ENCODE results near the gene TIMM10B. TPM values are rescaled to one million over a fixed set of nuclear protein-coding genes. Genes with fewer than 3 reads are reported as not detected.

The TIMM10B gene
- total and polyA plus RNA-seq, 9 of the 15 experiments (the other 6 are each of a cell fraction or from before 2014, with no cell fraction given) = 43.2 to 163 (median 57.0) TPM

- Histone ChIP-seq H3K9me3 (replicated peaks; ENCODE audit: control insufficient read depth, insufficient read depth, low read depth, low read length) (no peaks in the 10 kb centered on the region), H3K9ac (ENCODE audit: insufficient read depth in 1 of 2, low read depth in 2 of 2, low read length in 2 of 2) (no peak overlapping the region), H3K27ac (ENCODE audit: extremely low read depth, low read depth, low read length) (no peak overlapping the region), H4K20me1 (replicated peaks; ENCODE audit: control insufficient read depth, insufficient read depth, low read length) (no peaks in the 10 kb centered on the region; the same call in 1 of the 2 replicates), H3K27me3 (ENCODE audit: control insufficient read depth in 2 of 2, insufficient read depth in 2 of 2, low read length in 2 of 2) (no peaks in the 10 kb centered on the region), H3K4me1 (replicated peaks in 1 of 2; ENCODE audit: control insufficient read depth in 2 of 2, insufficient read depth in 2 of 2, low read length in 2 of 2) (peaks cover 17 to 24% of the 10 kb centered on the region in 2 experiments; a peak in 4 of 5 replicates), H2AFZ (ENCODE audit: low read depth, low read length) (no peak overlapping the region), H3K36me3 (ENCODE audit: control insufficient read depth, insufficient read depth, low read length) (peaks cover 41% of the 10 kb centered on the region; the same call in 2 of the 3 replicates), H3K4me3 (no peak overlapping the region), H3K4me2 (ENCODE audit: insufficient read depth, low read length) (no peak overlapping the region), H3K79me2 (ENCODE audit: control insufficient read depth, insufficient read depth, low read length) (peaks cover 28% of the 10 kb centered on the region), H3K9me1 (ENCODE audit: control insufficient read depth, insufficient read depth, low read length) (no peaks in the 10 kb centered on the region)
- POLR2A ChIA-PET = interaction anchor here (0.6 to 1.8 kb wide), 7 partner anchors 8 to 130 kb away, joined by 3 to 7 read pairs (median 5); partner anchors contain the start of gene APBB1
- 85% methylated on average over 4 of the region's 4 CpGs for WGBS (ENCODE audit: insufficient coverage, low coverage, missing lambda C conversion rate)
- in situ Hi-C loops (cut with MboI) = no loop called here
- TF ChIP-seq NFYB (IDR thresholded peaks at IDR 0.05; ENCODE audit: extremely low read depth, insufficient read length) = peak; percentile 17
- peak; percentile 14; the same call in 1 of the 2 replicates for TF ChIP-seq C11orf30 (IDR thresholded peaks at IDR 0.05; ENCODE audit: low read depth)
- no peak for TF ChIP-seq ZNF24 (IDR thresholded peaks at IDR 0.05)
- CTCF ChIA-PET (ENCODE audit: low intra/inter-chr PET ratio) = no interaction called here
- intact Hi-C loops (cut with micrococcal nuclease) = no loop called here
- BruUV-seq (replicated peaks) = no TSS peak
- ATAC-seq (no peak), DNase-seq (ENCODE audit: extremely low read depth in 1 of 4, low spot score in 3 of 4) (peak in 3 of 4 experiments; percentile 47 to 57 (median 57)), FAIRE-seq (no peak)
These were observed 4.7 kb upstream of the TIMM10B start for GRCh38 chr11:6476571-6476970.

- in situ Hi-C loops (cut with MboI) = no loop called here
- ATAC-seq (no peak), DNase-seq (ENCODE audit: extremely low read depth in 1 of 4, low spot score in 3 of 4) (no peak), FAIRE-seq (no peak)
- POLR2A ChIA-PET = no interaction called here
- H3K79me2 ChIP-seq (ENCODE audit: control insufficient read depth, insufficient read depth, low read length) = peaks cover 53% of the 10 kb centered on the region
- H3K4me3 ChIP-seq = peak overlapping the region; percentile 87
- intact Hi-C loops (cut with micrococcal nuclease) = no loop called here
- H3K36me3 ChIP-seq (ENCODE audit: control insufficient read depth, insufficient read depth, low read length) = peaks cover 75% of the 10 kb centered on the region
- no peaks in the 10 kb centered on the region for H3K9me3 ChIP-seq (replicated peaks; ENCODE audit: control insufficient read depth, insufficient read depth, low read depth, low read length)
- H3K27me3 ChIP-seq (ENCODE audit: control insufficient read depth in 2 of 2, insufficient read depth in 2 of 2, low read length in 2 of 2) = no peaks in the 10 kb centered on the region
- H3K9ac ChIP-seq (ENCODE audit: insufficient read depth in 1 of 2, low read depth in 2 of 2, low read length in 2 of 2) = peak overlapping the region; percentile 95 to 99
- H2AFZ ChIP-seq (ENCODE audit: low read depth, low read length) = no peak overlapping the region
- no peak for TF ChIP-seq TAF9B (IDR thresholded peaks at IDR 0.05; ENCODE audit: partially characterized antibody)
- peak; percentile 36; the same call in 1 of the 2 replicates for TF ChIP-seq POLR2AphosphoS5 (IDR thresholded peaks at IDR 0.05; ENCODE audit: control insufficient read depth, insufficient read depth, low read depth, low read length)
- no peak for TF ChIP-seq ESRRB (CRISPR knock-in tag; IDR thresholded peaks at IDR 0.05; ENCODE audit: borderline replicate concordance)
- TF ChIP-seq NFIC (IDR thresholded peaks at IDR 0.05) = peak; percentile 24
- peak; percentile 84 for TF ChIP-seq ZKSCAN1 (IDR thresholded peaks at IDR 0.05; ENCODE audit: low read depth, low read length)
- WGBS (ENCODE audit: insufficient coverage, low coverage, missing lambda C conversion rate) = 28% methylated on average over 9 of the region's 9 CpGs
- peaks cover 14 to 17% of the 10 kb centered on the region in 2 experiments; a peak in 4 of 5 replicates for H3K4me1 ChIP-seq (replicated peaks in 1 of 2; ENCODE audit: control insufficient read depth in 2 of 2, insufficient read depth in 2 of 2, low read length in 2 of 2)
- CTCF ChIA-PET (ENCODE audit: low intra/inter-chr PET ratio) = no interaction called here
- BruUV-seq (replicated peaks) = TSS peak; percentile 58
- peak overlapping the region; percentile 97 for H3K4me2 ChIP-seq (ENCODE audit: insufficient read depth, low read length)
- H4K20me1 ChIP-seq (replicated peaks; ENCODE audit: control insufficient read depth, insufficient read depth, low read length) = no peaks in the 10 kb centered on the region; the same call in 1 of the 2 replicates
- no peaks in the 10 kb centered on the region for H3K9me1 ChIP-seq (ENCODE audit: control insufficient read depth, insufficient read depth, low read length)
- H3K27ac ChIP-seq (ENCODE audit: extremely low read depth, low read depth, low read length) = peak overlapping the region; percentile 93
These were observed 894 bp upstream of the TIMM10B start for GRCh38 chr11:6480299-6480914.
